Measurements from ENCODE around the gene AK5. TPM values are rescaled to one million over a fixed set of nuclear protein-coding genes. Genes with fewer than 3 reads are reported as not detected.
A peak's percentile ranks its signal among the peaks of the same experiment; 100 is the strongest.

Gene AK5
- total RNA-seq, 1 donor, result 25.3 TPM

GRCh38 chr1:77556045-77556444 lies 274.2 kb downstream of the AK5 start:
- Histone ChIP-seq H3K4me3 (ENCODE audit: insufficient read depth, low read length) (no peak overlapping the region), H3K4me1 (ENCODE audit: insufficient read depth, low read length) (peaks cover 7% of the 10 kb centered on the region), H3K27me3 (ENCODE audit: insufficient read depth, low read length) (no peaks in the 10 kb centered on the region), H3K4me2 (ENCODE audit: insufficient read depth, low read length) (no peak overlapping the region), H3K27ac (ENCODE audit: low read depth, low read length) (no peak overlapping the region), H3K9me3 (ENCODE audit: low read depth, low read length) (no peaks in the 10 kb centered on the region), H3K36me3 (ENCODE audit: insufficient read depth, low read length) (peaks cover 8% of the 10 kb centered on the region), H3K79me2 (ENCODE audit: insufficient read depth, low read length) (no peaks in the 10 kb centered on the region), H2AFZ (ENCODE audit: low read length) (no peak overlapping the region), H4K20me1 (ENCODE audit: insufficient read depth, low read length) (no peaks in the 10 kb centered on the region)
- no peak for TF ChIP-seq CTCF (IDR thresholded peaks at IDR 0.05; ENCODE audit: extremely low read depth, low read depth, low read length)
- DNase-seq (ENCODE audit: insufficient read length, low spot score, missing footprints), result no peak

- no peak for DNase-seq (ENCODE audit: insufficient read length, low spot score, missing footprints)
These were observed 275.2 kb downstream of the AK5 start for GRCh38 chr1:77557053-77557452.

GRCh38 chr1:77558591-77559164 lies 276.9 kb downstream of the AK5 start:
- Histone ChIP-seq H3K4me3 (ENCODE audit: insufficient read depth, low read length) (no peak overlapping the region), H3K4me1 (ENCODE audit: insufficient read depth, low read length) (peaks cover 7% of the 10 kb centered on the region), H3K27me3 (ENCODE audit: insufficient read depth, low read length) (no peaks in the 10 kb centered on the region), H4K20me1 (ENCODE audit: insufficient read depth, low read length) (no peaks in the 10 kb centered on the region), H3K9me3 (ENCODE audit: low read depth, low read length) (no peaks in the 10 kb centered on the region), H3K36me3 (ENCODE audit: insufficient read depth, low read length) (peaks cover 17% of the 10 kb centered on the region), H3K27ac (ENCODE audit: low read depth, low read length) (no peak overlapping the region), H3K4me2 (ENCODE audit: insufficient read depth, low read length) (no peak overlapping the region), H2AFZ (ENCODE audit: low read length) (no peak overlapping the region), H3K79me2 (ENCODE audit: insufficient read depth, low read length) (no peaks in the 10 kb centered on the region)
- TF ChIP-seq CTCF (IDR thresholded peaks at IDR 0.05; ENCODE audit: extremely low read depth, low read depth, low read length), result no peak
- DNase-seq (ENCODE audit: insufficient read length, low spot score, missing footprints), result no peak

More at GRCh38 chr1:77557053-77557452, 275.2 kb downstream of the AK5 start:
- Histone ChIP-seq H4K20me1 (ENCODE audit: insufficient read depth, low read length) (no peaks in the 10 kb centered on the region), H3K4me3 (ENCODE audit: insufficient read depth, low read length) (no peak overlapping the region), H3K4me1 (ENCODE audit: insufficient read depth, low read length) (peaks cover 7% of the 10 kb centered on the region), H3K27me3 (ENCODE audit: insufficient read depth, low read length) (no peaks in the 10 kb centered on the region), H3K36me3 (ENCODE audit: insufficient read depth, low read length) (peaks cover 11% of the 10 kb centered on the region), H3K9me3 (ENCODE audit: low read depth, low read length) (no peaks in the 10 kb centered on the region), H3K27ac (ENCODE audit: low read depth, low read length) (no peak overlapping the region), H3K4me2 (ENCODE audit: insufficient read depth, low read length) (peak overlapping the region; percentile 24), H2AFZ (ENCODE audit: low read length) (no peak overlapping the region), H3K79me2 (ENCODE audit: insufficient read depth, low read length) (no peaks in the 10 kb centered on the region)
- TF ChIP-seq CTCF (IDR thresholded peaks at IDR 0.05; ENCODE audit: extremely low read depth, low read depth, low read length), result no peak

GRCh38 chr1:77560741-77561140 lies 278.9 kb downstream of the AK5 start:
- Histone ChIP-seq H3K79me2 (ENCODE audit: insufficient read depth, low read length) (no peaks in the 10 kb centered on the region), H4K20me1 (ENCODE audit: insufficient read depth, low read length) (no peaks in the 10 kb centered on the region), H2AFZ (ENCODE audit: low read length) (no peak overlapping the region), H3K9me3 (ENCODE audit: low read depth, low read length) (no peaks in the 10 kb centered on the region), H3K36me3 (ENCODE audit: insufficient read depth, low read length) (peaks cover 31% of the 10 kb centered on the region), H3K4me3 (ENCODE audit: insufficient read depth, low read length) (no peak overlapping the region), H3K27me3 (ENCODE audit: insufficient read depth, low read length) (no peaks in the 10 kb centered on the region), H3K4me2 (ENCODE audit: insufficient read depth, low read length) (no peak overlapping the region), H3K27ac (ENCODE audit: low read depth, low read length) (no peak overlapping the region), H3K4me1 (ENCODE audit: insufficient read depth, low read length) (peaks cover 7% of the 10 kb centered on the region)
- no peak for DNase-seq (ENCODE audit: insufficient read length, low spot score, missing footprints)
- TF ChIP-seq CTCF (IDR thresholded peaks at IDR 0.05; ENCODE audit: extremely low read depth, low read depth, low read length), result no peak

Data from osteoblast (primary cell).